H54 (cell line): Measurements from ENCODE around the gene ZDBF2.
"Not testable (repeated sequence)": the region's sequence is repeated elsewhere in the genome, so short reads cannot be mapped to it uniquely, and the experiment has no call there.

Experiments
- DNase-seq: peaks from one replicate; pipeline ENCODE4 v3.0.0; 2011; ENCODE audit warnings: low spot score, mixed read lengths; ENCODE audit not compliant: insufficient read length
- FAIRE-seq: peaks from 3 replicates; lab custom pipeline; 2011; peaks lifted over from hg19 to GRCh38; lab: Jason Lieb, UNC
- POLR2A ChIP-seq: IDR thresholded peaks from 2 replicates; pipeline ENCODE4 v1.6.1; 2011; ENCODE audit warnings: low read depth, mild to moderate bottlenecking, low read length

Gene ZDBF2

GRCh38 chr2:206253125-206253776 lies 21.2 kb upstream of the ZDBF2 start:
- no peak for TF ChIP-seq POLR2A
- no peak for FAIRE-seq
- no peak for DNase-seq

- DNase-seq: no peak
- FAIRE-seq: no peak
- TF ChIP-seq POLR2A: no peak
These were observed 20.7 kb upstream of the ZDBF2 start for GRCh38 chr2:206253777-206254166.

- no peak for DNase-seq
- TF ChIP-seq POLR2A: no peak
- FAIRE-seq: no peak
These were observed 19.5 kb upstream of the ZDBF2 start for GRCh38 chr2:206255003-206255402.

GRCh38 chr2:206256706-206257205 lies 17.7 kb upstream of the ZDBF2 start:
- no peak for TF ChIP-seq POLR2A
- no peak for FAIRE-seq

GRCh38 chr2:206257350-206257749 lies 17.1 kb upstream of the ZDBF2 start:
- DNase-seq (no peak), FAIRE-seq (no peak)
- no peak for TF ChIP-seq POLR2A

More at GRCh38 chr2:206256706-206257205, 17.7 kb upstream of the ZDBF2 start:
- DNase-seq: no peak

- TF ChIP-seq POLR2A: no peak
These were observed 16.6 kb upstream of the ZDBF2 start for GRCh38 chr2:206257861-206258260.

GRCh38 chr2:206258615-206259014 lies 15.8 kb upstream of the ZDBF2 start:
- not testable (repeated sequence) for DNase-seq, FAIRE-seq

More at GRCh38 chr2:206257861-206258260, 16.6 kb upstream of the ZDBF2 start:
- FAIRE-seq (no peak), DNase-seq (no peak)

- no peak for TF ChIP-seq POLR2A
- FAIRE-seq: no peak
- DNase-seq: no peak
These were observed 14.9 kb upstream of the ZDBF2 start for GRCh38 chr2:206259376-206260187.

GRCh38 chr2:206260188-206261012 lies 14.1 kb upstream of the ZDBF2 start:
- FAIRE-seq: peak; percentile 80
- DNase-seq: peak; percentile 32

GRCh38 chr2:206263959-206264603 lies 10.4 kb upstream of the ZDBF2 start:
- TF ChIP-seq POLR2A: no peak
- FAIRE-seq (no peak), DNase-seq (no peak)

More at GRCh38 chr2:206260188-206261012, 14.1 kb upstream of the ZDBF2 start:
- no peak for TF ChIP-seq POLR2A

- no peak for FAIRE-seq
- DNase-seq: no peak
- TF ChIP-seq POLR2A: no peak
These were observed 8.0 kb upstream of the ZDBF2 start for GRCh38 chr2:206266130-206267125.

- DNase-seq (no peak), FAIRE-seq (no peak)
- TF ChIP-seq POLR2A: no peak
These were observed 6.9 kb upstream of the ZDBF2 start for GRCh38 chr2:206267567-206267966.
